ENCODE data around the gene TMEM272.

TMEM272 gene

GRCh38 chr13:51806566-51806965 lies 38.4 kb downstream of the TMEM272 start:
- H3K4me3 Mint-ChIP-seq: no peak overlapping the region
- H3K9me3 Mint-ChIP-seq: no peaks in the 10 kb centered on the region
- H3K27ac Mint-ChIP-seq: peak overlapping the region in 1 of 2 donors; percentile 76
- H3K27me3 Mint-ChIP-seq: no peaks in the 10 kb centered on the region
- DNase-seq (no peak), ATAC-seq (no peak)
- H3K4me1 Mint-ChIP-seq: peaks cover 59% of the 10 kb centered on the region

GRCh38 chr13:51805925-51806324 lies 39.1 kb downstream of the TMEM272 start:
- DNase-seq: no peak
- peaks cover 59% of the 10 kb centered on the region for H3K4me1 Mint-ChIP-seq
- no peak for ATAC-seq
- H3K4me3 Mint-ChIP-seq: peak overlapping the region in 1 of 2 donors; percentile 98
- no peak overlapping the region for H3K27ac Mint-ChIP-seq
- H3K27me3 Mint-ChIP-seq: no peaks in the 10 kb centered on the region
- H3K9me3 Mint-ChIP-seq: no peaks in the 10 kb centered on the region

- H3K9me3 Mint-ChIP-seq: no peaks in the 10 kb centered on the region
- H3K27me3 Mint-ChIP-seq: no peaks in the 10 kb centered on the region
- peak overlapping the region; percentile 95 to 98 for H3K4me3 Mint-ChIP-seq
- H3K27ac Mint-ChIP-seq: peak overlapping the region; percentile 89 to 99
- ATAC-seq: no peak
- DNase-seq: no peak
- peaks cover 58% of the 10 kb centered on the region for H3K4me1 Mint-ChIP-seq
Observed at GRCh38 chr13:51805313-51805712, 39.7 kb downstream of the TMEM272 start.

- H3K4me1 Mint-ChIP-seq: peaks cover 66% of the 10 kb centered on the region
- ATAC-seq: peak; percentile 55
Observed at GRCh38 chr13:51804295-51805172, 40.4 kb downstream of the TMEM272 start.

GRCh38 chr13:51803422-51804294 lies 41.3 kb downstream of the TMEM272 start, which contains the start of gene DHRS12:
DHRS12 (minus strand) TSS chr13:51804163; CDS start chr13:51799659, 4,504 bp downstream.
- DNase-seq (peak; percentile 85 to 86), ATAC-seq (peak; percentile 83)
- Mint-ChIP-seq H3K4me3 (peak within 1 kb of the TSS; percentile 95 to 98), H3K4me1 (peaks cover 66% of the 10 kb centered on the region), H3K27ac (peak within 1 kb of the TSS; percentile 99), H3K9me3 (no peaks in the 10 kb centered on the region), H3K27me3 (no peaks in the 10 kb centered on the region)

More at GRCh38 chr13:51804295-51805172, 40.4 kb downstream of the TMEM272 start:
- Mint-ChIP-seq H3K4me3 (peak overlapping the region; percentile 95 to 98), H3K27me3 (no peaks in the 10 kb centered on the region), H3K9me3 (no peaks in the 10 kb centered on the region), H3K27ac (peak overlapping the region; percentile 93 to 99)
- DNase-seq: peak in 1 of 2 donors; percentile 77

- Mint-ChIP-seq H3K27ac (peak overlapping the region; percentile 99), H3K4me3 (peak overlapping the region; percentile 95 to 98), H3K9me3 (no peaks in the 10 kb centered on the region), H3K4me1 (peaks cover 62% of the 10 kb centered on the region), H3K27me3 (no peaks in the 10 kb centered on the region)
- DNase-seq: no peak
- peak; percentile 1 for ATAC-seq
Observed at GRCh38 chr13:51802631-51803418, 42.2 kb downstream of the TMEM272 start.

- DNase-seq (no peak), ATAC-seq (no peak)
- Mint-ChIP-seq H3K27ac (peak overlapping the region in 1 of 2 donors; percentile 99), H3K4me1 (peaks cover 58% of the 10 kb centered on the region), H3K9me3 (no peaks in the 10 kb centered on the region), H3K27me3 (no peaks in the 10 kb centered on the region), H3K4me3 (peak overlapping the region; percentile 95 to 98)
Observed at GRCh38 chr13:51801631-51802099, 43.3 kb downstream of the TMEM272 start.

GRCh38 chr13:51800486-51800885 lies 44.5 kb downstream of the TMEM272 start:
- DNase-seq: no peak
- H3K27me3 Mint-ChIP-seq: no peaks in the 10 kb centered on the region

GRCh38 chr13:51799261-51799660 lies 45.7 kb downstream of the TMEM272 start:
- Mint-ChIP-seq H3K27me3 (no peaks in the 10 kb centered on the region), H3K4me3 (no peak overlapping the region), H3K27ac (no peak overlapping the region), H3K4me1 (peaks cover 52% of the 10 kb centered on the region), H3K9me3 (no peaks in the 10 kb centered on the region)
- DNase-seq (no peak), ATAC-seq (no peak)

More at GRCh38 chr13:51800486-51800885, 44.5 kb downstream of the TMEM272 start:
- H3K4me1 Mint-ChIP-seq: peaks cover 56% of the 10 kb centered on the region
- H3K27ac Mint-ChIP-seq: no peak overlapping the region
- no peak overlapping the region for H3K4me3 Mint-ChIP-seq
- no peaks in the 10 kb centered on the region for H3K9me3 Mint-ChIP-seq
- no peak for ATAC-seq

- no peaks in the 10 kb centered on the region for H3K27me3 Mint-ChIP-seq
- peaks cover 62% of the 10 kb centered on the region for H3K4me1 Mint-ChIP-seq
- DNase-seq: peak; percentile 54 to 71
- H3K4me3 Mint-ChIP-seq: no peak overlapping the region
- no peaks in the 10 kb centered on the region for H3K9me3 Mint-ChIP-seq
- ATAC-seq: peak; percentile 71
- peak overlapping the region in 1 of 2 donors; percentile 10 for H3K27ac Mint-ChIP-seq
Observed at GRCh38 chr13:51797664-51798488, 47.1 kb downstream of the TMEM272 start.

- no peak overlapping the region for H3K27ac Mint-ChIP-seq
- no peak for DNase-seq
- ATAC-seq: no peak
- no peaks in the 10 kb centered on the region for H3K9me3 Mint-ChIP-seq
- H3K4me1 Mint-ChIP-seq: peaks cover 51% of the 10 kb centered on the region
- no peak overlapping the region for H3K4me3 Mint-ChIP-seq
- H3K27me3 Mint-ChIP-seq: no peaks in the 10 kb centered on the region
Observed at GRCh38 chr13:51796546-51796945, 48.4 kb downstream of the TMEM272 start.

GRCh38 chr13:51795419-51795818 lies 49.6 kb downstream of the TMEM272 start:
- Mint-ChIP-seq H3K27ac (peak overlapping the region in 1 of 2 donors; percentile 2), H3K4me3 (no peak overlapping the region), H3K27me3 (no peaks in the 10 kb centered on the region), H3K9me3 (no peaks in the 10 kb centered on the region), H3K4me1 (peaks cover 43% of the 10 kb centered on the region)
- DNase-seq: no peak
- ATAC-seq: no peak

GRCh38 chr13:51794964-51795363 lies 50.0 kb downstream of the TMEM272 start:
- DNase-seq (no peak), ATAC-seq (no peak)
- Mint-ChIP-seq H3K4me1 (peaks cover 38% of the 10 kb centered on the region), H3K27ac (peak overlapping the region; percentile 23 to 52), H3K4me3 (no peak overlapping the region), H3K27me3 (no peaks in the 10 kb centered on the region), H3K9me3 (no peaks in the 10 kb centered on the region)
